ENCODE measurements around the gene SARDH. TPM values are rescaled to one million over a fixed set of nuclear protein-coding genes. Genes with fewer than 3 reads are reported as not detected.

The SARDH gene
- total and polyA plus RNA-seq, 2 of the 8 experiments (the other 6 are each of a cell fraction or from before 2014, with no cell fraction given) = 6.4 to 7.4 TPM

DNA sequence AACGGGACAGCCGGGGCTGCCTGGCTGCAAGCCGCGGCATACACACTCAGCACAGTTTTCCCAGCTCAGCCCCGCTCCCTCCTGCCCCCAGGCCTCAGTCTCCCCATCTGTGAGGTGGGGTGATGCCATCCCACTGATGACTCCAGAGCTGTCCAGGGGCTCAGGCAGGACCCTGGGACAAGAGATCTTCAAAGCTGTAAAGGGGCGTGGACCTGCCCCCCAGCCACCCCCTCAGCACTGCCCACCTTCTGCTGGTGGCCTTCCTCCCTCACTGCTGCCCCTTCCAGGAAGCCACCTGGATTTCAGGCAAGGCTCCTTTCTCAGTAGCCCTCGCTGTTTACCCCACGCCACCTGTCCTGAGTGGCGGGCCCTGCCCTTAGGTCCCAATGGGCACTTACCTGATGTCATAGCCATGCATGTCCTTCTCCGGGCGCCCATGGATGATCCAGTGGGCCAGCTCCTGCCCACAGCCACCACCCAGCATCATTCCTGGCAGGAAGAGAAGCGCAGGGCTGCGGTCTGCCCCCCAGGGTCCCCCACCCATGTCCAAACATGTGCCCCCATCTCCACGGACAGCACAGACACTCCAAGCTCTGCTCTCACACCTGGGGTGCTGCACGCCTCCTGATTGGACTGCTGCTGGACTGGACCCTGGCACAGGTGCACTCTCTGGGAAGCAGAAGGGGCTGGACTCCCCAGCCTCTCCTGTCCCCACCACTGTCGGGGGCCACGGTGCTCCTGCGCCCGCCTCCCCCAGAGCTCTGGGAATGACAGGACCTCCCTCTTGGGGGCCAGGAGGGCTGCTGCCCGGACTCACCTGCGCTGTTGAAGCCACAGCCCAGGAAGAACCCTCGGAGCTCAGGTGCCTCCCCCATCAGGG is 25.7 kb downstream of the SARDH start:
- H4K5ac ChIP-seq (ENCODE audit: insufficient read length, low read depth, low read length) = no peak overlapping the region
- no peaks in the 10 kb centered on the region for H3K79me1 ChIP-seq (ENCODE audit: low read depth, low read length)
- ChIA-PET POLR2A (ENCODE audit: partially characterized antibody) (no interaction called here), CTCF (ENCODE audit: partially characterized antibody) (interaction anchor here (0.8 to 4.7 kb wide), 7 partner anchors 13 to 217 kb away, joined by 3 to 39 read pairs (median 5); partner anchors contain the start of gene ADAMTSL2)
- H4K8ac ChIP-seq (ENCODE audit: extremely low read depth, insufficient read depth, low read length) = no peak overlapping the region; the same call in 1 of the 2 replicates
- no peak overlapping the region for H3K23ac ChIP-seq (ENCODE audit: insufficient read length)
- H2BK20ac ChIP-seq (ENCODE audit: low read length) = no peak overlapping the region
- no peak overlapping the region for H3K56ac ChIP-seq (replicated peaks; ENCODE audit: insufficient read length, low read depth, low read length)
- peak overlapping the region; percentile 26; the same call in 1 of the 2 replicates for H2BK5ac ChIP-seq (ENCODE audit: low read depth, low read length)
- no peak overlapping the region for H3K4me2 ChIP-seq (ENCODE audit: insufficient read depth in 1 of 2, low read depth in 2 of 2, low read length in 2 of 2)
- no peak overlapping the region for H3K18ac ChIP-seq (ENCODE audit: extremely low read depth, low read length)
- H3K9me3 ChIP-seq (ENCODE audit: insufficient read depth in 2 of 2, low read depth in 1 of 2, low read length in 1 of 2) = no peaks in the 10 kb centered on the region
- peaks cover 0 to 4% of the 10 kb centered on the region in 2 experiments for H4K20me1 ChIP-seq (replicated peaks in 1 of 2; ENCODE audit: control insufficient read depth in 1 of 2, insufficient read depth in 2 of 2, low read length in 2 of 2)
- H3K79me2 ChIP-seq (ENCODE audit: control insufficient read depth in 1 of 2, insufficient read depth in 2 of 2, low read length in 2 of 2) = no peaks in the 10 kb centered on the region
- 82% methylated on average over 18 of the region's 22 CpGs; no CpG with 5 or more reads in 1 of the 2 experiments for WGBS, 2 experiments (ENCODE audit: extremely low coverage in 1 of 2, insufficient coverage in 1 of 2, insufficient read length in 1 of 2, insufficient replicate concordance in 2 of 2, low coverage in 1 of 2, low lambda C conversion rate in 2 of 2, missing lambda C conversion rate in 1 of 2)
- H3K14ac ChIP-seq (ENCODE audit: insufficient read length) = no peak overlapping the region
- no peak for DNase-seq (ENCODE audit: low read depth in 1 of 2, low spot score in 2 of 2)
- H3K27me3 ChIP-seq (replicated peaks in 1 of 4; ENCODE audit: control insufficient read depth in 3 of 4, extremely low read depth in 1 of 4, insufficient read depth in 3 of 4, low read length in 3 of 4) = no peaks in the 10 kb centered on the region
- H3K4ac ChIP-seq (replicated peaks; ENCODE audit: insufficient read length, low read depth, low read length) = no peak overlapping the region
- no peak overlapping the region for H2AFZ ChIP-seq (ENCODE audit: low read length)
- no peak overlapping the region for H2BK120ac ChIP-seq (replicated peaks; ENCODE audit: low read depth, low read length)
- no peak overlapping the region for H3K27ac ChIP-seq (ENCODE audit: low read depth, low read length)
- peaks cover 0 to 9% (median 3%) of the 10 kb centered on the region in 4 experiments; a peak in 3 of 7 replicates for H3K4me1 ChIP-seq (replicated peaks in 1 of 4; ENCODE audit: control insufficient read depth in 3 of 4, insufficient read depth in 4 of 4, low read length in 3 of 4)
- H2BK15ac ChIP-seq (ENCODE audit: low read length) = no peak overlapping the region; the same call in 1 of the 2 replicates
- no peak for FAIRE-seq
- no peak overlapping the region for H2BK12ac ChIP-seq (ENCODE audit: low read depth, low read length)
- no peak overlapping the region for H2AK5ac ChIP-seq (ENCODE audit: low read depth, low read length)
- H4K91ac ChIP-seq (replicated peaks; ENCODE audit: insufficient read length, low read length) = peak overlapping the region; percentile 30
- no peaks in the 10 kb centered on the region for H3K36me3 ChIP-seq (ENCODE audit: control insufficient read depth in 2 of 4, insufficient read depth in 4 of 4, low read length in 3 of 4)
- H3K23me2 ChIP-seq (ENCODE audit: low read depth, low read length) = no peaks in the 10 kb centered on the region
- H3K4me3 ChIP-seq (ENCODE audit: extremely low read depth in 1 of 4, insufficient read depth in 2 of 4, low read depth in 3 of 4, low read length in 4 of 4) = no peak overlapping the region
- no peak overlapping the region for H3K9ac ChIP-seq (replicated peaks in 1 of 4; ENCODE audit: extremely low read depth in 1 of 4, low read depth in 3 of 4, low read length in 3 of 4)
- TF ChIP-seq NANOG (IDR thresholded peaks at IDR 0.05; ENCODE audit: insufficient read depth, low read depth, low read length, poor library complexity, severe bottlenecking) (no peak), POU5F1 (IDR thresholded peaks at IDR 0.05; ENCODE audit: low read depth, low read length) (no peak), BCL11A (IDR thresholded peaks at IDR 0.05; ENCODE audit: low read depth in 2 of 2, low read length in 2 of 2) (no peak), HDAC6 (IDR thresholded peaks at IDR 0.05; ENCODE audit: low read depth, low read length) (no peak), YY1 (IDR thresholded peaks at IDR 0.05; ENCODE audit: low read depth, low read length) (no peak), ZNF274 (IDR thresholded peaks at IDR 0.05; ENCODE audit: borderline replicate concordance, extremely low read depth, low read length) (no peak), TBP (IDR thresholded peaks at IDR 0.05; ENCODE audit: low read depth, low read length) (no peak), SAP30 (IDR thresholded peaks at IDR 0.05; ENCODE audit: insufficient read depth, insufficient replicate concordance, low read length) (no peak), EP300 (IDR thresholded peaks at IDR 0.05; ENCODE audit: borderline replicate concordance in 1 of 2, low read depth in 2 of 2, low read length in 2 of 2) (no peak), CREB1 (IDR thresholded peaks at IDR 0.05) (no peak)
- TF ChIP-seq, protein P1, sequence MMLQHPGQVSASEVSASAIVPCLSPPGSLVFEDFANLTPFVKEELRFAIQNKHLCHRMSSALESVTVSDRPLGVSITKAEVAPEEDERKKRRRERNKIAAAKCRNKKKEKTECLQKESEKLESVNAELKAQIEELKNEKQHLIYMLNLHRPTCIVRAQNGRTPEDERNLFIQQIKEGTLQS (IDR thresholded peaks at IDR 0.05; ENCODE audit: insufficient read depth, low read depth, low read length) = no peak
